GM20000 (cell line): ENCODE results near the gene ASTL.

Experiments
- DNase-seq: peaks from one replicate; pipeline ENCODE4 v3.0.0; 2012; ENCODE audit warnings: low spot score
- TF ChIP-seq, protein P1 (sequence below): IDR thresholded peaks from 2 replicates; pipeline ENCODE4 v1.5.1; 2012; ENCODE audit warnings: mild to moderate bottlenecking, control low read depth; ENCODE audit errors: extremely low read depth, missing control alignments

Gene ASTL

GRCh38 chr2:96129528-96130120 lies 8.7 kb downstream of the ASTL start:
- no peak for DNase-seq
- TF ChIP-seq, protein P1, sequence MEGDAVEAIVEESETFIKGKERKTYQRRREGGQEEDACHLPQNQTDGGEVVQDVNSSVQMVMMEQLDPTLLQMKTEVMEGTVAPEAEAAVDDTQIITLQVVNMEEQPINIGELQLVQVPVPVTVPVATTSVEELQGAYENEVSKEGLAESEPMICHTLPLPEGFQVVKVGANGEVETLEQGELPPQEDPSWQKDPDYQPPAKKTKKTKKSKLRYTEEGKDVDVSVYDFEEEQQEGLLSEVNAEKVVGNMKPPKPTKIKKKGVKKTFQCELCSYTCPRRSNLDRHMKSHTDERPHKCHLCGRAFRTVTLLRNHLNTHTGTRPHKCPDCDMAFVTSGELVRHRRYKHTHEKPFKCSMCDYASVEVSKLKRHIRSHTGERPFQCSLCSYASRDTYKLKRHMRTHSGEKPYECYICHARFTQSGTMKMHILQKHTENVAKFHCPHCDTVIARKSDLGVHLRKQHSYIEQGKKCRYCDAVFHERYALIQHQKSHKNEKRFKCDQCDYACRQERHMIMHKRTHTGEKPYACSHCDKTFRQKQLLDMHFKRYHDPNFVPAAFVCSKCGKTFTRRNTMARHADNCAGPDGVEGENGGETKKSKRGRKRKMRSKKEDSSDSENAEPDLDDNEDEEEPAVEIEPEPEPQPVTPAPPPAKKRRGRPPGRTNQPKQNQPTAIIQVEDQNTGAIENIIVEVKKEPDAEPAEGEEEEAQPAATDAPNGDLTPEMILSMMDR, result no peak

DNA sequence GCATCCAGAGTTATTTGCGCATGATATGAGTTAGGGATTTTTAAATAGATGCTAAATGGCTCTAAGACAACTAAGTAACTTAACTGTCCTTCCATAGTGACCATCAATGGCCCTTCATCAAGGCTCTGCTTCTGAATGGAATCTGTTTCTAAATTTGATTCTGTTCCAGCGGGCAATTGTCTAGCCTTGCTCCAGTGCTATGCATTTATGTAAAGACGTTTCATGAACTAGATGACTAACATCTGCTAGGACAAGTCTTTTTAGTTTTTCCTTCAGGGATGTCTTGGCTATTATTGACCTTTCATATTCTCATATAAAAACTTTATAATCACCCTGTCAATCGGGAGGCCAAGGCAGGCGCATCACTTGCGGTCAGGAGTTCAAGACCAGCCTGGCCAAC lies 9.8 kb downstream of the ASTL start:
- TF ChIP-seq, protein P1, result no peak
- no peak for DNase-seq

GRCh38 chr2:96124406-96125265 lies 13.7 kb downstream of the ASTL start:
- TF ChIP-seq, protein P1, result no peak
- DNase-seq, result no peak

DNA sequence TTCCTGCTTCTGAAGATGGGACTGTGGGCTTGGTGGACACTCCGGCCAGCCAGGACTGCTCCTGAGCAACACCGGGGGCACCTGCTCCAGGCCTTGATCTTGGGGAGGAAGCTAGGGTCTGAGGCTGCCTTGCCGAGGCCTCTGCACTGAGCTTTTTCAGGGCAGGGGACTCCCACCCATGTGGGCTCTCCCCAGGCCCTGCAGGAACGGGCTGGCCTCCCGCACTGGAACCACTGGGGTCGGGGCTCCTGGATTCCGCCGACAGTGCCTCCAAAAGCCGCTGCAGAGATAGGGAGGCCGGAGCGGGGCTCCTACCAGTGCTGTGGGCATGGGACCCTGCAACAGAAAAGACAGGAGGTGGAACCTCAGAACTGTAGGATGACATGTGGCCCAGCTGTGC lies 14.4 kb downstream of the ASTL start:
- no peak for DNase-seq
- TF ChIP-seq, protein P1, result no peak

DNA sequence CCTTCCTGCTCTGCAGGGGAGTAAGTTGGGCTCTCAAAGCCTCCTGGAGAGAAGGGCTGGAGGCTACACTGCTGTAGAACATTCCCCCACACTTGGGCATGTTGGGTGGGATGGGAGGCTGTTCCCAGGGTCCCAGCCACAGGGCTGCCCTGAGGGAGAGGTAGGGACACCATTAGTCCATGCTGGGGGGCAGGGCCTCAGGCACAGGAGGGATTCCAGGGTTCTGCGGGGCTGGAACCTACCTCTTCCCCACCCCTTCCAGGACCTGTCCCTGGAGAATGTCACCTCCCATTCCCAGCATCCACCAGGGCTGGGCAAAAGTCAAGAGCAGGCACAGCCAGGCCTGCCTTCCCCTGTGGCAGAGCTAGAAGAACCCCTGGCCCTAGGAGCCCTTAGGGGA lies 15.0 kb downstream of the ASTL start:
- TF ChIP-seq, protein P1, result no peak
- no peak for DNase-seq

GRCh38 chr2:96122391-96122790 lies 15.9 kb downstream of the ASTL start:
- no peak for DNase-seq
- TF ChIP-seq, protein P1, result no peak

DNA sequence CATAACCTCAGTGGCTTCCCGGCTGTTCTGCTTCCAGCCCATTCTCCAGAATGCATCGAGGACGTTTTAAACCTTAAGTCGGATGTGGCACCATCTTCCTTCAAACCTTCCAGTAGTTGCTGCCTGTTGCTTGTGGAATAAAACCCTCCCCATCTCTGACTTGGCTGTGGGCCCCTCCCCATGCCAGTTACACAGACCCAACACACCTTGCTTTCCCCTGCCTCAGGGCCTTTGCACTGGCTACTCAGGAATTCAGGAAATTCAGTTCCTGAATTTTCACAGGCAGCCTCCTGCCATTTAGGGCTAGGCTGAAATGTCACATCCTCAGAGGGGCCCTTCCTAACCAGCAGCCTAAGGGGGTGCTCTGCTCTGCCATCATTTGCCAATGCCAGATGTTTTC lies 16.9 kb downstream of the ASTL start:
- TF ChIP-seq, protein P1, result no peak
- DNase-seq, result no peak
